NCI-H2227 (cell line): ENCODE data around the gene HSD17B12.

Experiments
- DNase-seq: peaks from one replicate; lab custom pipeline; 2025; ENCODE audit not compliant: unreplicated experiment; lab: John Stamatoyannopoulos, UW

HSD17B12 gene

DNA sequence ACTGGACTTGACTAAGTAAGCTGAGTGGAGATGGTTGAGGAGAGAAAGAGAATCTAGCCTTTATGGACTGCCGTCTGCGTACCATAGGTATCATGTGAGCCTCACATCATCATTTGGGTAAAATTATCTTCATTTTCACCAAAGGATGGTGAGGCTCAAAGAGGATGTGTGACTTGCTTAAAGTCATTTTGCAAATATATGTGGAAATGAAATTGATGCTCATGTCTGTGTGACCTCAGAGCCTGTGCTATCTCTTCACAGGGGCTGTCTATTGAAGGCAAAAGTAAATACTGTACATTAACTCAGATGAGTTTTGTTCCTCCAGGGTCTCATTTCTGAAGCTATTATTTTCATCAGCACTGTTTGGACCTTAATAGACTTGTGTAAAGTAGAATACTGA, 116.8 kb downstream of the HSD17B12 start:
- no peak for DNase-seq

DNA sequence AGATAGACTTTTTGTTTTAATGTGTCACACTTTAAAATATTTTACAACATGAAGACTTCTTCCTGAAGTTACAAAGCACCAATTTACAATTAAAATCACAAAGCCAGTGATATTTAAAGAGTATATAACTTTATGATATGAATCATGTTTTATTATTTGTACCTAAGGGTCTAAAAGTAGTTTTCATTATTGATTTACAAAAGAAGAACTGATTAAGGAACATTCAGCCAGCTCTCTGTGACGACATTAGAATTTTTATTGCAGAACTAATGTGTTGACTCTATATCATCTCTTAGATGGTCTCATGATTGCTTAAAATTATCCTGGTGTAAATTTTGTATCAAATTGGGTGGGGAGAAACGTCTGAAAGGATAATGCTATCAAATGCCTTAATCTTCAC, 117.3 kb downstream of the HSD17B12 start:
- no peak for DNase-seq

DNA sequence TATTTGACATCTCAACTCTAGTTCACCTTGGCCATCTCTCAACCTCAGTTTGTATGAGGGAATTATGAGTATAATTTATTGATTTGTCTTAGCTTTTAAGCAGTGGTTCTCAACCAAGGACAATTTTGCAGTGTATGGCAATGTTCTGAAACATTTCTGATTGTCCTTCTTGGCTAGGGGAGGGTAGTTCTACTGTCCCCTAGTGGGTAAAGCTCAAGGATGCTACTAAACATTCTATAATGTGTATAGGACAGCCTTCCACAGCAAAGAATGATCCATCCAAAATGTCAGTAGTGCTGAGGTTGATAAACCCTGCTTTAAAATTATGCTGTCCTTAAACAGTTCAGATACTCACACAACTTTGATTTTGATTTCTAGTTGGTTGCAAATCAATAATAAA, 122.0 kb downstream of the HSD17B12 start:
- DNase-seq, result no peak

DNA sequence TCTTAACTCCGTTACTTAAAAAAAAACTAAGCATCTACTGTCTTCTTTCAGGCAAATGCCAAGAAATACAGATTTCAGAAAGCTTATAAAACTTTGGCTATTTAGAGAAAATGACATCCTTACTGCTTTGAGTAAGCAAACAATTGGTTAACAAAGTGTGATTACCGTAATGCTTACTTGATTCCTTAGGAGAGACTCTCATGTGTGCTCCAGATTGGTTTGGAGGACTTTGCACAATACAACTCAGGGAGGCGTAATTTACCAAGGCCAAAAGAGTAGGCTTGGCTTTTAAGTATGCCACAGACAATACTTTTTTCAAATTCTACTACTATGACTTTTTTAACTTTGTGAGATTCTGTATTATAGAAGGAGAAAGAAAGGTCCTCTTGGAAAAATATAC, 123.2 kb downstream of the HSD17B12 start:
- no peak for DNase-seq

DNA sequence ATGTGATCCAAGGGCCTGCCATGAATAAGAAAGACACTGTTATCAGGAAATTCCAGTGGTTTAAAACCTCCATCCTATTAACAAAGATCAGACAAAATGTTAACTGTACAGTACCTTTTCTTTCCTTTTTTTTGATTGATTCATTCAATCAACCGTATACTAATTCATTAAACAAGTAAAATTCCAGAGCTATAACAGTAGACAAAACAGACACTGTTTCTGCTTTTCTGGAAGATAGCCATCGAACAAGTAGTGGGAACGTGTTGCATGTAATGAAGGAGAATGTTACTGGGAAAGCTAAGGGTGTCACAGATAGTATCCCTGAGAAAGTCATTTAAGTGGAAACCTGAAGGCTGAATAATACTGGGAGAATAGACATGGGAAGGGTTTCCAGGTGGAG, 126.4 kb downstream of the HSD17B12 start:
- DNase-seq, result no peak

DNA sequence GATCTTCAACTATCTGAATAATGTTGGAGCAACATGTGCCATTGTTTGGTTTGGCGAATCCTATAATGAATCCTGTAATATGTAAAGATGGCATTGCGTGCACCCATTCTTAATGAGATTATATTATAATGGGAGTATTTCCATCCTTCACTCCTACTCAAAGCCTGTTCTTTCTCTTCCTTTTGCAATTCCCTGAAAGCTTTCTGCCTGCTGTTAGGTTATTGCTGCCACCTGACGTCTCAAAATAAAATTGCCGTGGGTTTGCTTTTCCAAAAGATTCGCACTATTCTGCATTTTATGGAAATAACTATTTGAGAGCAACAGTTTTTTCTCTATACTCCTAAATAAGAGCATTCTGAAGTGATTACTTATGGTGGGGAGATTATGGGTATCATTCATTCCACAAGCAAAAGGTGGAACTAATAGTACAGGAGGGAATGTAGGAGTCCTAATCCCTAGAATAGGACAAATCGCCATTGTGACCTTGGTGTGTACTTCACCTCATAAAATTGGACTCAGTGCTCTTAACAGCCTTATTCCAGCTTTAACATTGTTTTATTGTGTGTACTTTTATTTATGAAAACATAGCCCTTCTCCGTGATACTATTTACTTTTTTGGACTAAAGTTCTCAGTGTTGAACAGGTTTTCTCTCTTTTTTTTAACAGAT, 130.5 kb downstream of the HSD17B12 start:
- DNase-seq, result peak; percentile 11

DNA sequence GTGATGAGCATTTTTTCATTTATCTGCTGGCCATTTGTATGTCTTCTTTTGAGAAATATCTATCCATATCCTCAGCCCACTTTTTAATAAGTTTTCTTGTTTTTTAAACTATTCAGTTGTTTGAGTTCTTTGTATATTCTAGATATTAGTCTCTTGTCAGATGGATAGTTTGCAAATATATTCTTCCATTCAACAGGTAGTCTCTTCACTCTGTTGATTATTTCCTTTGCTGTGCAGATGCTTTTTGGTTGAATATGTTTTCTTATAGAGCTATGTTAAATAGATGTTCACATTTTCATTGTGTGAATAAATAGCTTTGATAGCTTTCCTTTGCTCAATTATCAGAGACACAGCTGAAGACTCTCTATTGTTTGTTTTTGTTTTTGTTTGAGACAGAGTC, 131.9 kb downstream of the HSD17B12 start:
- DNase-seq, result no peak

DNA sequence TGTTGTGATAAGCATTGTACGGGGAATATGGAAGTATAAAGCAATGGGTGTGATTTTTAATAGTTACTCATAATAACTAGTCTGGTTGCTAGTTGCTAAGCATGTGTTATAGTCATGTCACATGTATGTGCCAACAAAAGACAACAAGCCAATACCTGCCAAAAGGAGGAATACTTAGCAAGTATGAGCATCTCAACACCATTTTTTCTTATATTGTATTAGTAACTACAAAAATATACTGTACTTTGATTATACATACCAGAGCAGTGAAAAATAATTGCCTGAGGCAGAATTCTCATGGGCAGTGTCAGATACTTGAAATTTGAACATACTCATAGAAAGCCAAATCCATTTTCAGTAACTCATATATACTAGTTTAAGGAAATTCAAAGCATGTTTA, 137.7 kb downstream of the HSD17B12 start:
- DNase-seq, result no peak

DNA sequence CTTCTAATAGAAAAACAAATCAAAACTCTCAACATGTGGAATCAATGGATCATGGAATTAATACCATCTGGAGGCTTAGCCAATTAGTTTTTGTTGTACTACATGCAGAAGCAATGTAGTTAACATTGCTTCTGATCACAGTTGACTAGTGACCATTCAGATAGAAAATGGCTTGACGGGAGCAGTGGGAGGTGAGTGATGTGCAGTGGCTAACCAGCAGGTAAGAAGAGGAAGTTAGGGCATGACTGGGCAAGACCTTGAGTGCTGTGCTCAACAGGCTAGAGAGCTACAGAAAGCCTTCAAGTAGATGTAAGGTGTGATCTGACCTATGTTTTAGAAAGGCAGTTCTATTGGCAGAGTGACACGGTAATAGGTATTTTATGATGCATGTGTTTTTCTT, 139.4 kb downstream of the HSD17B12 start:
- DNase-seq, result no peak

DNA sequence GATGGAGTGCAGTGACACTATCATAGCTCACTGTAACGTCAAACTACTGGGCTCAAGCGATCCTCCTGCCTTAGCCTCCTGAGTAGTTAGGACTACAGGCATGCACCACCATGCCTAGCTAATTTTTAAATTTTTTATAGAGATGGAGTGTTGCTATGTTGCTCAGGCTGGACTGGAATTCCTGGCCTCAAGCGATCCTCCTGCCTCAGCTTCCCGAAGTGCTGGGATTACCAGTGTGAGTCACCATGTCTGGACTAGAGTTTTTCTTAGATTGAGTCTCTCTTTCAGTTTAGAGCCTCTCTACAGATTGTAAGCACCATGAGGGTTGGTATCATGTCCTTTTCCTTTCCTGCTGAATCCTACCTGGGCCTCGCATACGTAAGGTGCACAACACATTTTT, 142.8 kb downstream of the HSD17B12 start:
- no peak for DNase-seq

DNA sequence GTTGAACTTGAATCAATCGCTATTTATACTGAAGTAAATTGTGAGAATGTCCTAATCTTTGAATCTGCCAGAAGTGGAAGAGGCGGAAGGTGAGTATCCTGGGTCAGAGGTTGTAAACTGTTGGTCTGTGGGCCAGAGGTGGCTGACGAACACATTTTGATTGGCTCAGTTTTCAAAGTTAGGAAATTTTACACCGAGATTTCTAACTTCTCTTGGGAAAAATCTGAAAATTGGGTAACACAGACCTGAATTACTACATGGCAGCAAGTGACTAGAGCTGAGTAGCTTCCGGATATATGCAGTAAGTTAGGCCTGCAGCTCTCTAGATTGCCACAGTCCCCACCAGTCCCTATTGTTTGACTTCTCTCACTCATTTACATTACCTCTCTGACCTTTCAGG, 143.3 kb downstream of the HSD17B12 start:
- no peak for DNase-seq

DNA sequence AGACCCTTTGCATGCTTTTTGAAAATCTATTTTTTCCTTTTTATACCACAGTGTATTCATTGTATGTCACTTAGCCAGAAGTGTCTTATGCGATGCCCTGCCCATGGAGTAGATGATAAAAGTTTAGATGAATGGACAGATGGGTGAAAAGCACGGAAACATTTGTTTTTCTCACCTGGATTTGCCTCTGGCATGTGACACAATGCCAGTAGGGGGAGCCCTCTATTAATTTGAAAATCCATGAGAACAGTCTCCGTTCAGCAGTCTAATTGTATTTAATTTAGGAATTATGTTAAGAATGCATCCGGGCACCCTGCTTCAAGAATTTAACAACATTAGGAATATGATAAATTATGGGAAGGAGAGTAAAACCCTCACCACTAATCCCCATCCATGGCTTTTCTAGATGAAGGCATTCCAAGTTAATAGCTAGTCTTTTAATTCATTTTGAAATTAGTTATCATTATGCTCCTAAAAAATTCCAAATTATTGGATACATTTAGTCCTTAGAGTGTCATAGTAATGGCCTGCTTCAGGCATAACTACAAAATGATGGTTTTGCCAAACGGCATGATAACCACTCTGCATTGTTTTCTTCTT, 144.8 kb downstream of the HSD17B12 start:
- peak; percentile 55 for DNase-seq

DNA sequence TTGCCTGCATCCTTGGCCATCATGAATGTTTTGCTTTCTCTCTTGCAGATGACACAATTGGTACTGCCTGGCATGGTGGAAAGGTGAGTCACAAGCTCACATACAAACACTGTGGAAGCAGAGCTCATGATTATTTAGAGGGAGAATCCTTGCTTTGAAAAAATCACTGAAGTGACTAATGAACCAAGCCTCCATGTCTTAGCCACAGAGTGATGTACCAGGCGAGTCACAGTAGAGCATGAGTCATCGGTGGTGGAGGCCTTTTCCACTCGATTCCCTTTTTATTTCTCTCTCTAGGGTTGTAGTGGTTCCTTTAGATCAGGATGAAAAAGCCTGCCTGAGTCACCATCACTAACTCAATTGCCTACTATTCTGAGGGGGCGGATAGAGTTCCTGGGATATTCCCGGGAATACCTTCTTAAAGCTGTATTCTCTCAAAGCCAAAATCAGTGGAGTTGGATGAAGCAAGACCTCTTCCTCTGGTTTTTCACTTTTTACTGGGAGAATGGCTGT, 150.4 kb downstream of the HSD17B12 start:
- peak; percentile 20 for DNase-seq

DNA sequence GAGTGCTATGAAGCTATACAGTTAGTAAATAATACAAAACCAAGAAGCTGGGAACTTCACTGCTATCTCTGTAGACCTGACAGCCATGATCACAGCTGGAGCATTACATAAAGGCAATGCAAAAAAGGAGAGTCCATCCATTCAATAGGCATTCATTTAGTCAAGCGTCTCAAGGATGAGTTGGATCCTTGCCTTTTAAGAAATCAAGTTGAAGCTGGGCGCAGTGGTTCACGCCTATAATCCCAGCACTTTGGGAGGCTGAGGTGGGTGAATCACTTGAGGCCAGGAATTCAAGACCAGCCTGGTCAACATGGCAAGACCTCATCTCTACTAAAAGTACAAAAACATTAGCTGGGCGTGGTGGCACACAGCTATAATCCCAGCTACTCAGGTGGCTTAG, 152.0 kb downstream of the HSD17B12 start:
- no peak for DNase-seq

DNA sequence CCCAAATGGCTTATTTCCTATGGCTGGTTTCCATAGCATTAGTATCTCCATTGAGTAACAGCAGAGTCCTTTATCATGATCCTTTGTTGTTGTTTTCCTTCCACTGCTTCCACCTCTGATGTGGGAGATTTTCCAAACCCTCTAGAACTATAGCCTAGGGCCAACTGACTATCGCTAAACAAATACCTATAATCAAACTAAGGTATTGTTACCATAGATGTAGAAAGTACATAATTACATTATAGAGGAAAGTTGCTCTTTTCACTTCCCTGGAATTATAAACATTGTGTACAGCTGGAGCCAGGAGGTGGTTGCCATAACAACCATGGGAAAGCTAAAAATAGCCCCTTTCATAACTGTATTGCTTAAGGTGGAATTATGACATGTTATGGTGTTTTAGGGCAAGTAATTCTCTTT, 153.1 kb downstream of the HSD17B12 start:
- DNase-seq, result peak; percentile 86

DNA sequence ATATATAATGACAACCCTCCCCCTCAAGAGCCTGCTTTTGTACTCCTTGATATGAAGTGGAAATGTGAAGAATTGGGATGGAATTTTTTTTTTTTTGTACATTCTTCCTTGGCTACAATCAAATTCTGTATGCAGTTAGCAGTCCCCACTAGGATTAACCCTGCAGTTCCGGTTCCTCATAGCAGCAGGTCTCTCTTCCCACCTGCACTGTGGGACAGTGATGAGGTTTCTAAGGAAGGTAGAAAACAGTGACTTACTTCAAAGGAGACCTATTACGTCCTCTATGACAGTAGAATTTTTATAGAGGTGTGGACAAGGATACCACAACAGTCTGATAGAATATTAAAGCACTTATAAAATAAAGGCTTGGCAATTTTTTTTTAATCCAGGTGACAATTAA, 153.7 kb downstream of the HSD17B12 start:
- peak; percentile 65 for DNase-seq

DNA sequence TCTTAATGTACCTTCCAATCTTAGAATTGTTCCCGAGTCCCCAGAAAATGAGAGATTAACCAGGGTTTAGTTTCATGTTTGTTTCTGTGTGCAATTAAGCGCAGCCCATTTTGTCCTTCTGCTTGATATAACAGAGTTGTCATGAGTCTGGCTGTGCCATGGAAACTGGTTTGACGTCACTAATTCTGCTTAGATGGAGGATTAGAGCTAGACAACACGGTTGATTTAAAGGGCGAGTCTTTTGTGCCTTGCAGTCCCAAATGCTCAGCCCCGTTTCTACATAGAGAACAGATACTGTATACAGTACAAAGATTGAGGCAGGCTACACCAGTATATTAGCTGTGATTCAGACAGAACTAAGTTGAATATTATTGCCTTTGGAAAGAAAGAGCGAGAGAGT, 154.6 kb downstream of the HSD17B12 start:
- peak; percentile 83 for DNase-seq

DNA sequence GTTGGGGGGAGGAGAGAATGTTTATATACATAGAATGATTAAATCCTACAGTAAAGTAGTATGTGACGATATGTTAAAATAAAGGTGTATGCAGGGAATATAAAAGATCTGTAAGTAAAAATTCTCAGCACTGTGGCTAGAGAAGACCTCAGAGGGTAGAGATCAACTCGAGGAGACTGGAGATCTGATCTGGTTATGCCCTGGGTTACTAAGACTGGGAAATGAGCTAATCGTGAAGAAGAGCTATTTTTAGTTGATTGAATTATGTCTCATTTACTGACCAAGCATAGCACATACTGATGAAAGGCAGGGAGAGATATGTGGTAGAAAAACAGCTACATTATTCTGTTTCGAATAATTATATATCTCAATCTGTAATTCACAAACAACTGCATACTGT, 157.3 kb downstream of the HSD17B12 start:
- no peak for DNase-seq

DNA sequence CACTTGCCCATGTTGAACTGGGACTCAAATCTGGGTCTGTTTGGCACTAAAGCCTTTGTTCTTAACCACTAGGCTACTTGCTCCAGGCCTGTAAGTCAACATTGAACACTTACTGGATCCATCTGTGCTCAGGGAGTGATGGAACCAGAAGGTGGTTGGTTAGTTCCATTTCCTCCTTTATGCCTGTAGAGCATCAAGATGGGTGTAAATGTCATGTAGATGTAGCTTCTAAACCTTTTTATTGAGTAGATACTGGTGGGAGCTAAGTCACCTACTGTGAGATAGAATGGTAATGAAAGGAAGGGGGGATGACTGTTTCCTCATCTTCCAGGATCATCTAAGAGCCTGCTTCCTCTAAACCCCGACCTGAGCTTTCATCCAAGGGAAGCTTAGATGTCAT, 161.5 kb downstream of the HSD17B12 start:
- no peak for DNase-seq

DNA sequence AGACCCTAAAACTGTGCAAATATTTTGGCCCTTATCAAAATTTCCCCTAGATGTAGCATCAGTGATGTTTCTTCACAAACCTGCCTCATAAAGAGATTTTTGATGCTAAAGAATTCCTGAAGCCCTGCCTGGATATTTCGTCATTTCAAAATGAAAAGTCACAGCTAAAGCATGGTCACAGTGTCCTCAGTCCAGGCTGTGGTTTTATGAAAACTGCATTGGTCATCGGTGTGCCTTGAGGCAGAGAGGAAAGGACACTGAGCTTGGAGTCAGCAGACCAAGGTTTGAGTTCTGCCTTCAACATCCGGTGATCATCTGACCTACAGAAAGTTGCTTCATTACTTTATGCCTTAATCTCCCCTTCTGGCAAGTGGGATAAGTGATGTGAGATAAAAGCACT, 165.3 kb downstream of the HSD17B12 start:
- no peak for DNase-seq

DNA sequence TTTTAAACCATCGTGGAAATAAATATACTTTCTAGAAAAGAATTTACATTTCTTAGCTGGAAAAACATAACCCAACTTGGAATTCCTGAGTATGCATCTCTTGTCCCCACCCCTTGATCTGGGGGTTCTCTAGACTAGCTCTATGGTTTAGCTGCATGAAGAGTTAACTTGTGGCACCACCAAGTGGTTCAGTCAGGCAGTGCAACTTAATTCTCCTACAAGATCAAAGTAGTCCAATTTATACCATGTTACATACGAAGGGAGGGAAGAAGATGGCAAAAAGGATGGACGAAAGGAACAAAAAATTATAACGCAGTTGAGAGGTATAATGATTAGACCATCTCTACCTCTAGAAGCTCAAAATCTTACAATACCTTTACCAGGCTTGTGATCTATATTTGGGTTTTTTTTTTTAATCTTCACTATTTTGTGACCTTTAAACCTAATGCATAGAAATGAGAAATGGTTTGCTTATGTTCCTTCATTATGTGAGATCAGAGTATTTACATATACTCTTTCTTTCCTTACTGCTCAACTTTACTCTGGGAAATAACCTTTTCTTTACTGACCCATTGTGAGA, 171.6 kb downstream of the HSD17B12 start:
- peak; percentile 81 for DNase-seq

DNA sequence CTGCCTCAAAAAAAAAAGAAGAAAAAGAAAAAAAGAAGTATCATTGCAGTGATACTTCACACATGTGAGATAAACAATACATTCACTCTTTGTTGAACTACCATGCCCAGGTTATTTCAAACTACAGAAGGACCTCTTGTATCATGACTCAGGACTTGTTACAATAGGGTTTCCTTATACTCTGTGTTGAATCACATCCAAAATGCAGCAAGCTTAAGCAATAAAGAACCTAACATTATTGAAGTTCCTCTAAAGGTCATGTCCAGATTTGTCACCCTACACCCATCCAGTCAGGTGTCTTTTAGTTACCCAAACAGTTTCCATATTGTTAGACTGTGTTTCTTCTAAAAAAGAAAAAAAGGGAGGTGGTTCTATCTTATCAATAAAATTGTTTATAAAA, 173.2 kb downstream of the HSD17B12 start:
- no peak for DNase-seq

DNA sequence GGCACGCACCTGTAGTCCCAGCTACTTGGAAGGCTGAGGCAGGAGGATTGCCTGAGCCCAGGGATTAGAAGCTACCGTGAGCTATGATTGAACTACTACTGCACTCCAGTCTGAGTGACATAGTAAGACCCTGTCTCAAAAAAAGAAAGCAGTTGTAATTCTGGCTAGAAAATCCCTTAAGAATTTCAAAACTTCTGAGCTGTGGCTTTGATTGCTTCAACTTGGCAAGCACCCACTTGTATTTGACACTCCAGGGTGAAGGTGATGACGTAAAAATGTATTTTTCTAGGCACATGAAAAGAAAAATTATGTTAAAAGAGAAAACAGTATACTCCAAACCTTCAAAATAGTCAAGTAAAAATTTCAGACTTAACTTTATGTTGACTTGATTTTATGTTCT, 176.5 kb downstream of the HSD17B12 start:
- no peak for DNase-seq
